Measurements from ENCODE around the gene GET3. TPM values are rescaled to one million over a fixed set of nuclear protein-coding genes. Genes with fewer than 3 reads are reported as not detected.

The GET3 gene
- total and polyA plus RNA-seq, 2 of the 4 experiments (the other 2 are of a cell fraction): 129 to 152 TPM

- no peak for TF ChIP-seq BHLHE40 (IDR thresholded peaks at IDR 0.05; ENCODE audit: low read depth, low read length)
These were observed 47.7 kb downstream of the GET3 start (continued) for GRCh38 chr19:12784871-12785430.

GRCh38 chr19:12785431-12786031 lies 48.2 kb downstream of the GET3 start:
- in situ Hi-C loops (cut with MboI; ENCODE audit: low sequenced_read_pairs) (loop anchor here (25.0 kb wide), 1 partner anchor 1052 kb away; no protein-coding TSS in a partner anchor), intact Hi-C loops (cut with micrococcal nuclease) (no loop called here), dilution Hi-C loops (cut with HindIII; ENCODE audit: low sequenced_read_pairs, unreplicated experiment) (no loop called here)
- TF ChIP-seq FOS (IDR thresholded peaks at IDR 0.05; ENCODE audit: low read depth, low read length) (no peak), SMC3 (IDR thresholded peaks at IDR 0.05; ENCODE audit: low read depth, low read length) (no peak), RAD21 (IDR thresholded peaks at IDR 0.05; ENCODE audit: low read length) (no peak), CHD1 (IDR thresholded peaks at IDR 0.05; ENCODE audit: low read depth, low read length) (no peak), CEBPB (IDR thresholded peaks at IDR 0.05; ENCODE audit: low read depth, low read length) (no peak), POLR2A (IDR thresholded peaks at IDR 0.05; ENCODE audit: low read depth, low read length) (peak; percentile 27; the same call in 1 of the 2 replicates), MAZ (IDR thresholded peaks at IDR 0.05; ENCODE audit: borderline replicate concordance, low read depth, low read length) (no peak)
- H4K91ac ChIP-seq (ENCODE audit: insufficient read depth, low read depth, low read length): peak overlapping the region; percentile 40
- peaks cover 47% of the 10 kb centered on the region for H3K4me1 ChIP-seq (ENCODE audit: control insufficient read depth, insufficient read depth, low read length)
- H3K56ac ChIP-seq (ENCODE audit: extremely low read depth, insufficient read depth, low read length): no peak overlapping the region
- no peaks in the 10 kb centered on the region for H3K9me3 ChIP-seq (ENCODE audit: control insufficient read depth, insufficient read depth, low read length)
- H2BK5ac ChIP-seq (ENCODE audit: low read depth, low read length, poor library complexity, severe bottlenecking): peak overlapping the region; percentile 95
- H3K4me3 ChIP-seq (ENCODE audit: insufficient read depth, low read depth, low read length): no peak overlapping the region
- H2BK120ac ChIP-seq (ENCODE audit: low read depth, low read length): peak overlapping the region; percentile 88
- peak overlapping the region; percentile 29 for H3K18ac ChIP-seq (ENCODE audit: low read depth, low read length)
- no peak overlapping the region for H3K4me2 ChIP-seq (ENCODE audit: low read depth, low read length)
- DNase-seq: no peak
- H4K5ac ChIP-seq (ENCODE audit: low read depth, low read length): peak overlapping the region; percentile 77
- peak overlapping the region; percentile 81 for H2AK9ac ChIP-seq (replicated peaks; ENCODE audit: low read depth, low read length, poor library complexity)
- peaks cover 3% of the 10 kb centered on the region; the same call in 1 of the 2 replicates for H4K20me1 ChIP-seq (ENCODE audit: insufficient read depth, low read length)
- CTCF ChIA-PET: no interaction called here
- no peak overlapping the region for H3K9ac ChIP-seq (ENCODE audit: low read depth, low read length)
- H3K9me1 ChIP-seq (ENCODE audit: insufficient read depth, low read length): peaks cover 25% of the 10 kb centered on the region
- H2AK5ac ChIP-seq (ENCODE audit: low read depth, low read length): peak overlapping the region; percentile 97
- H3K79me1 ChIP-seq (ENCODE audit: low read depth in 1 of 2, low read length in 2 of 2): peaks cover 0 to 34% of the 10 kb centered on the region in 2 experiments; a peak in 2 of 4 replicates
- H3K14ac ChIP-seq (replicated peaks; ENCODE audit: low read depth, low read length): peak overlapping the region; percentile 45
- BruUV-seq (replicated peaks): no TSS peak
- H2BK20ac ChIP-seq (ENCODE audit: low read depth, low read length): peak overlapping the region; percentile 5; the same call in 1 of the 2 replicates
- POLR2A ChIA-PET (ENCODE audit: unreplicated experiment): no interaction called here
- peak overlapping the region; percentile 22; the same call in 2 of the 3 replicates for H2BK15ac ChIP-seq (ENCODE audit: low read depth, low read length)
- H3K36me3 ChIP-seq (ENCODE audit: control insufficient read depth, insufficient read depth, low read length): no peaks in the 10 kb centered on the region
- H4K8ac ChIP-seq (ENCODE audit: low read depth in 2 of 2, low read length in 2 of 2): peak overlapping the region; percentile 3 to 79; a peak in 3 of 4 replicates
- peak overlapping the region; percentile 48 for H3K23ac ChIP-seq (ENCODE audit: low read depth, low read length)
- peak overlapping the region; percentile 86 for H2AFZ ChIP-seq (replicated peaks; ENCODE audit: low read length, poor library complexity)
- H3K27ac ChIP-seq (ENCODE audit: insufficient read depth, low read length): peak overlapping the region; percentile 0; the same call in 1 of the 2 replicates
- no peaks in the 10 kb centered on the region for H3K27me3 ChIP-seq (ENCODE audit: control insufficient read depth, insufficient read depth, low read length)
- 63% methylated on average over 3 of the region's 4 CpGs; no CpG with 5 or more reads in 1 of the 2 experiments for WGBS, 2 experiments (ENCODE audit: extremely low coverage in 2 of 2, insufficient read length in 1 of 2)
- peak overlapping the region; percentile 80 for H3K4ac ChIP-seq (ENCODE audit: low read depth, low read length)
- no peak for ATAC-seq (ENCODE audit: low read depth)
